ENCODE data around the gene ERBB4.

ERBB4 gene

GRCh38 chr2:211931314-211931713 is 607.3 kb downstream of the ERBB4 start:
- DNase-seq (ENCODE audit: low read depth in 2 of 2), result no peak

- no peak for DNase-seq (ENCODE audit: low read depth in 2 of 2)
Measured at GRCh38 chr2:211930331-211930730, 608.3 kb downstream of the ERBB4 start.

GRCh38 chr2:211928201-211928600 is 610.4 kb downstream of the ERBB4 start:
- no peak for DNase-seq (ENCODE audit: low read depth in 2 of 2)

- DNase-seq (ENCODE audit: low read depth in 2 of 2), result no peak
Measured at GRCh38 chr2:211923019-211923418, 615.6 kb downstream of the ERBB4 start.

- DNase-seq (ENCODE audit: low read depth in 2 of 2), result no peak
Measured at GRCh38 chr2:211903961-211904360, 634.6 kb downstream of the ERBB4 start.

- no peak for DNase-seq (ENCODE audit: low read depth in 2 of 2)
Measured at GRCh38 chr2:211901226-211901846, 637.3 kb downstream of the ERBB4 start.

- no peak for DNase-seq (ENCODE audit: low read depth in 2 of 2)
Measured at GRCh38 chr2:211900518-211900917, 638.1 kb downstream of the ERBB4 start.

GRCh38 chr2:211900000-211900399 is 638.6 kb downstream of the ERBB4 start:
- no peak for DNase-seq (ENCODE audit: low read depth in 2 of 2)

GRCh38 chr2:211898702-211899101 is 639.9 kb downstream of the ERBB4 start:
- no peak for DNase-seq (ENCODE audit: low read depth in 2 of 2)

GRCh38 chr2:211881449-211881848 is 657.2 kb downstream of the ERBB4 start:
- DNase-seq (ENCODE audit: low read depth in 2 of 2), result no peak

GRCh38 chr2:211879323-211879722 is 659.3 kb downstream of the ERBB4 start:
- no peak for DNase-seq (ENCODE audit: low read depth in 2 of 2)

GRCh38 chr2:211877061-211877460 is 661.5 kb downstream of the ERBB4 start:
- DNase-seq (ENCODE audit: low read depth in 2 of 2), result no peak

- DNase-seq (ENCODE audit: low read depth in 2 of 2), result no peak
Measured at GRCh38 chr2:211875488-211875887, 663.1 kb downstream of the ERBB4 start.

GRCh38 chr2:211868996-211869533 is 669.5 kb downstream of the ERBB4 start:
- DNase-seq (ENCODE audit: low read depth in 2 of 2), result no peak

- DNase-seq (ENCODE audit: low read depth in 2 of 2), result peak; percentile 8 to 15
Measured at GRCh38 chr2:211867845-211868451, 670.7 kb downstream of the ERBB4 start.

- DNase-seq (ENCODE audit: low read depth in 2 of 2), result no peak
Measured at GRCh38 chr2:211864328-211864727, 674.3 kb downstream of the ERBB4 start.

- DNase-seq (ENCODE audit: low read depth in 2 of 2), result no peak
Measured at GRCh38 chr2:211860224-211860623, 678.4 kb downstream of the ERBB4 start.

- no peak for DNase-seq (ENCODE audit: low read depth in 2 of 2)
Measured at GRCh38 chr2:211854832-211855231, 683.8 kb downstream of the ERBB4 start.

- no peak for DNase-seq (ENCODE audit: low read depth in 2 of 2)
Measured at GRCh38 chr2:211846714-211847113, 691.9 kb downstream of the ERBB4 start.

GRCh38 chr2:211846036-211846400 is 692.6 kb downstream of the ERBB4 start:
- no peak for DNase-seq (ENCODE audit: low read depth in 2 of 2)

GRCh38 chr2:211845338-211846035 is 693.1 kb downstream of the ERBB4 start:
- DNase-seq (ENCODE audit: low read depth in 2 of 2), result no peak

GRCh38 chr2:211837706-211838105 is 700.9 kb downstream of the ERBB4 start:
- no peak for DNase-seq (ENCODE audit: low read depth in 2 of 2)

- no peak for DNase-seq (ENCODE audit: low read depth in 2 of 2)
Measured at GRCh38 chr2:211837206-211837605, 701.4 kb downstream of the ERBB4 start.
